Cerebellar nuclear complex (tissue), 1 donor: ENCODE measurements around the gene MMP7.

Experiments used
- DNase-seq, 2 experiments: peaks; one replicate each; lab custom pipeline; 2025; lab: John Stamatoyannopoulos, UW

MMP7 gene

GRCh38 chr11:102530558-102530957 lies at the start of gene MMP7:
Gene MMP7 (minus strand): TSS chr11:102530747. CDS start chr11:102530700, 47 bp downstream.
- DNase-seq, result no peak

- no peak for DNase-seq
Observed at GRCh38 chr11:102577723-102578122, 47.2 kb upstream of the MMP7 start.

GRCh38 chr11:102577182-102577581 lies 46.6 kb upstream of the MMP7 start:
- DNase-seq, result no peak

- no peak for DNase-seq
Observed at GRCh38 chr11:102576350-102576749, 45.8 kb upstream of the MMP7 start.

- DNase-seq, result no peak
Observed at GRCh38 chr11:102575012-102575411, 44.5 kb upstream of the MMP7 start.

GRCh38 chr11:102573851-102574250 lies 43.3 kb upstream of the MMP7 start:
- DNase-seq, result no peak

GRCh38 chr11:102572554-102573220 lies 42.1 kb upstream of the MMP7 start:
- DNase-seq, result no peak

- no peak for DNase-seq
Observed at GRCh38 chr11:102568851-102569250, 38.3 kb upstream of the MMP7 start.

GRCh38 chr11:102566112-102566511 lies 35.6 kb upstream of the MMP7 start:
- DNase-seq, result no peak

GRCh38 chr11:102564110-102564509 lies 33.6 kb upstream of the MMP7 start:
- no peak for DNase-seq

GRCh38 chr11:102561636-102562035 lies 31.1 kb upstream of the MMP7 start:
- DNase-seq, result no peak

- no peak for DNase-seq
Observed at GRCh38 chr11:102560555-102561011, 30.0 kb upstream of the MMP7 start.

GRCh38 chr11:102559839-102560238 lies 29.3 kb upstream of the MMP7 start:
- no peak for DNase-seq

- no peak for DNase-seq
Observed at GRCh38 chr11:102555091-102555490, 24.5 kb upstream of the MMP7 start.

GRCh38 chr11:102553835-102554282 lies 23.3 kb upstream of the MMP7 start:
- no peak for DNase-seq

GRCh38 chr11:102552447-102553194 lies 22.1 kb upstream of the MMP7 start:
- DNase-seq, result no peak

- no peak for DNase-seq
Observed at GRCh38 chr11:102552020-102552419, 21.5 kb upstream of the MMP7 start.

GRCh38 chr11:102551169-102551781 lies 20.7 kb upstream of the MMP7 start:
- DNase-seq, result no peak

- no peak for DNase-seq
Observed at GRCh38 chr11:102546923-102547471, 16.4 kb upstream of the MMP7 start.

GRCh38 chr11:102546427-102546826 lies 15.9 kb upstream of the MMP7 start:
- DNase-seq, result no peak

- DNase-seq, result no peak
Observed at GRCh38 chr11:102545701-102546100, 15.2 kb upstream of the MMP7 start.

- no peak for DNase-seq
Observed at GRCh38 chr11:102544594-102544993, 14.0 kb upstream of the MMP7 start.

GRCh38 chr11:102539567-102539966 lies 9.0 kb upstream of the MMP7 start:
- DNase-seq, result no peak
